Measurements from ENCODE around the gene CELF4.

- TF ChIP-seq POLR2A (IDR thresholded peaks at IDR 0.05; ENCODE audit: low read depth, low read length) (no peak), POLR2AphosphoS5 (IDR thresholded peaks at IDR 0.05; ENCODE audit: low read depth, low read length) (no peak)
These were observed 305.9 kb downstream of the CELF4 start for GRCh38 chr18:37259711-37260110.

Data from GM12892 (cell line).